ENCODE measurements around the gene NUP85. TPM values are rescaled to one million over a fixed set of nuclear protein-coding genes. Genes with fewer than 3 reads are reported as not detected.

Gene NUP85
- total and polyA plus RNA-seq, 11 donors, result 9.4 to 40.9 (median 21.5) TPM

- Histone ChIP-seq H3K9me3 (no peaks in the 10 kb centered on the region), H3K4me3 (peak within 1 kb of the TSS; percentile 62 to 99 (median 95)), H3K4me1 (peaks cover 0 to 56% (median 22%) of the 10 kb centered on the region in 12 donors), H3K27me3 (no peaks in the 10 kb centered on the region), H3K27ac (peak within 1 kb of the TSS; percentile 86 to 98 (median 95)), H3K36me3 (peaks cover 0 to 38% (median 12%) of the 10 kb centered on the region in 9 donors)
- 0% methylated on average over 19 to 39 of the region's 39 CpGs; no CpG with 5 or more reads in 1 of the 4 donors for WGBS, 4 donors
- no peak for TF ChIP-seq CTCF (IDR thresholded peaks at IDR 0.05)
- TF ChIP-seq POLR2A (IDR thresholded peaks at IDR 0.05), result no peak
- DNase-seq, result no peak
- no peak for ATAC-seq
- intact Hi-C loops (cut with DNase I), result loop anchor here in 2 of 10 donors (2.0 to 10.0 kb wide), 4 partner anchors 64 to 316 kb away; partner anchors contain the start of gene MYO15B (in 1 of the 2)
Measured at GRCh38 chr17:75270966-75271232, 65.4 kb downstream of the NUP85 start, which contains the start of gene MIF4GD. TSS of gene MIF4GD (minus strand) at chr17:75271231. CDS start at chr17:75270195, 1,036 bp downstream.

- Histone ChIP-seq H3K27ac (peak overlapping the region; percentile 84 to 98 (median 92)), H3K4me3 (peak overlapping the region; percentile 62 to 99 (median 95)), H3K9me3 (no peaks in the 10 kb centered on the region), H3K4me1 (peaks cover 0 to 53% (median 22%) of the 10 kb centered on the region in 12 donors), H3K36me3 (peaks cover 0 to 33% (median 7%) of the 10 kb centered on the region in 9 donors), H3K27me3 (no peaks in the 10 kb centered on the region)
- intact Hi-C loops (cut with DNase I), result loop anchor here in 2 of 10 donors (2.0 to 10.0 kb wide), 4 partner anchors 63 to 316 kb away; partner anchors contain the start of gene MYO15B (in 1 of the 2)
- DNase-seq, result peak; percentile 82 to 92 (median 86)
- 0 to 1% (median 1%) methylated on average over 23 to 74 of the region's 74 CpGs for WGBS, 4 donors
- TF ChIP-seq CTCF (IDR thresholded peaks at IDR 0.05) (peak; percentile 37 to 95 (median 83)), POLR2A (IDR thresholded peaks at IDR 0.05) (peak in 1 of 2 donors; percentile 38)
- peak; percentile 32 to 83 (median 72) for ATAC-seq
Measured at GRCh38 chr17:75271233-75271954, 65.9 kb downstream of the NUP85 start.

GRCh38 chr17:75271955-75272847 is 66.7 kb downstream of the NUP85 start:
- TF ChIP-seq CTCF (IDR thresholded peaks at IDR 0.05) (no peak), POLR2A (IDR thresholded peaks at IDR 0.05) (no peak)
- WGBS, 4 donors, result 33 to 55% (median 51%) methylated on average over 10 to 24 of the region's 24 CpGs

More at GRCh38 chr17:75271955-75272847, 66.7 kb downstream of the NUP85 start:
- ATAC-seq, result peak; percentile 25 to 49 (median 39)
- DNase-seq, result peak; percentile 43 to 84 (median 76)
- intact Hi-C loops (cut with DNase I), result loop anchor here in 2 of 10 donors (2.0 to 10.0 kb wide), 4 partner anchors 63 to 315 kb away; partner anchors contain the start of gene MYO15B (in 1 of the 2)
- Histone ChIP-seq H3K4me1 (peaks cover 0 to 45% (median 22%) of the 10 kb centered on the region in 12 donors), H3K27me3 (no peaks in the 10 kb centered on the region), H3K27ac (peak overlapping the region in 10 of 12 donors; percentile 84 to 98 (median 93)), H3K36me3 (peaks cover 0 to 28% (median 3%) of the 10 kb centered on the region in 9 donors), H3K9me3 (no peaks in the 10 kb centered on the region), H3K4me3 (peak overlapping the region; percentile 62 to 99 (median 95))
